K562 (cell line): ENCODE results near the gene VAMP8. TPM values are rescaled to one million over a fixed set of nuclear protein-coding genes. Genes with fewer than 3 reads are reported as not detected.
A peak's percentile ranks its signal among the peaks of the same experiment; 100 is the strongest.

Source experiments
- FOS ChIP-seq: IDR thresholded peaks from 3 replicates; pipeline ENCODE4 v1.6.1; 2011; ENCODE audit not compliant: insufficient read length; ENCODE audit errors: extremely low read depth
- KLF10 ChIP-seq: fragments of 250-450 bp; sonication (Bioruptor Pico); IDR thresholded peaks from 2 replicates; pipeline ENCODE4 v1.6.1; 2021; ENCODE audit warnings: matching md5 sums
- MAFG ChIP-seq: fragments of 450-650 bp; conservative IDR thresholded peaks from 2 replicates; pipeline ENCODE4 v1.6.1; 2016; ENCODE audit warnings: missing genetic modification characterization, missing compliant biosample characterization
- RAD51 ChIP-seq: fragments of 450-650 bp; IDR thresholded peaks from 2 replicates; pipeline ENCODE4 v1.7.1; 2016; ENCODE audit warnings: low read depth, mild to moderate bottlenecking, borderline replicate concordance
- U2AF1 ChIP-seq: fragments of 200-400 bp; formaldehyde crosslinking; optimal IDR thresholded peaks from 2 replicates; pipeline ENCODE3; 2017; ENCODE audit warnings: mild to moderate bottlenecking, low read depth, low read length, moderate library complexity
- ZNF121 ChIP-seq: sonication (generic); formaldehyde crosslinking; conservative IDR thresholded peaks from 2 replicates; pipeline ENCODE4 v1.8.0; 2022; ENCODE audit warnings: missing genetic modification reagents
- polyA plus RNA-seq, 8 experiments: library from polyadenylated mRNA; depleted of rRNA in 4 of 8; stranded (reverse) in 5 of 8; unstranded in 3 of 8; fragments of >200 nt; fragmentation: Nextera tagmentation in 2 of 8; fragmentation: Illumina TruSeq in 1 of 8; extraction: Ambion mirVana in 2 of 8; extraction: Trizol in 1 of 8; gene quantifications; 2 replicates each; pipeline versions ENCODE4 v1.2.1 to v1.2.3, GENCODE V29; 2011 to 2014; ENCODE audit warnings: inconsistent platforms in 1 of 8, missing spikeins in 1 of 8
- total RNA-seq, 7 experiments: library from RNA; depleted of rRNA in 6 of 7; stranded (reverse); fragments of >200 nt in 6 of 7; fragmentation: Illumina TruSeq in 2 of 7; extraction: Trizol in 2 of 7; gene quantifications; 2 replicates each; pipeline versions ENCODE4 v1.2.1 to v1.2.3, GENCODE V29; 2011 to 2021; ENCODE audit warnings: low replicate concordance in 1 of 7
- TF ChIP-seq, protein P1 (sequence below): sonication (generic); formaldehyde crosslinking; IDR thresholded peaks from 2 replicates; pipeline ENCODE4 v1.5.0; 2020; ENCODE audit warnings: missing genetic modification reagents
- TF ChIP-seq, protein P2 (sequence below): fragments of 450-650 bp; formaldehyde crosslinking; IDR thresholded peaks from 2 replicates; pipeline ENCODE4 v1.4.0; 2020; ENCODE audit warnings: mild to moderate bottlenecking
- TF ChIP-seq, protein P3 (sequence below): sonication (generic); formaldehyde crosslinking; IDR thresholded peaks from 2 replicates; pipeline ENCODE4 v1.8.0; 2022; ENCODE audit warnings: mild to moderate bottlenecking, missing genetic modification reagents, borderline replicate concordance
- TF ChIP-seq, protein P4 (sequence below): fragments of 250-450 bp; sonication (Bioruptor Pico); IDR thresholded peaks from 2 replicates; pipeline ENCODE4 v1.8.0; 2021; ENCODE audit warnings: moderate library complexity, mild to moderate bottlenecking, inconsistent platforms
- TF ChIP-seq, protein P5 (sequence below): fragments of 450-650 bp; IDR thresholded peaks from 2 replicates; pipeline ENCODE4 v1.6.1; 2016; ENCODE audit warnings: low read depth
- TF ChIP-seq, protein P6 (sequence below): fragments of 250-450 bp; sonication (Bioruptor Pico); IDR thresholded peaks from 2 replicates; pipeline ENCODE4 v1.9.0; 2021; ENCODE audit warnings: mild to moderate bottlenecking

Gene VAMP8
- total and polyA plus RNA-seq, 9 of the 15 experiments (the other 6 are each of a cell fraction or from before 2014, with no cell fraction given) = 107 to 571 (median 248) TPM

DNA sequence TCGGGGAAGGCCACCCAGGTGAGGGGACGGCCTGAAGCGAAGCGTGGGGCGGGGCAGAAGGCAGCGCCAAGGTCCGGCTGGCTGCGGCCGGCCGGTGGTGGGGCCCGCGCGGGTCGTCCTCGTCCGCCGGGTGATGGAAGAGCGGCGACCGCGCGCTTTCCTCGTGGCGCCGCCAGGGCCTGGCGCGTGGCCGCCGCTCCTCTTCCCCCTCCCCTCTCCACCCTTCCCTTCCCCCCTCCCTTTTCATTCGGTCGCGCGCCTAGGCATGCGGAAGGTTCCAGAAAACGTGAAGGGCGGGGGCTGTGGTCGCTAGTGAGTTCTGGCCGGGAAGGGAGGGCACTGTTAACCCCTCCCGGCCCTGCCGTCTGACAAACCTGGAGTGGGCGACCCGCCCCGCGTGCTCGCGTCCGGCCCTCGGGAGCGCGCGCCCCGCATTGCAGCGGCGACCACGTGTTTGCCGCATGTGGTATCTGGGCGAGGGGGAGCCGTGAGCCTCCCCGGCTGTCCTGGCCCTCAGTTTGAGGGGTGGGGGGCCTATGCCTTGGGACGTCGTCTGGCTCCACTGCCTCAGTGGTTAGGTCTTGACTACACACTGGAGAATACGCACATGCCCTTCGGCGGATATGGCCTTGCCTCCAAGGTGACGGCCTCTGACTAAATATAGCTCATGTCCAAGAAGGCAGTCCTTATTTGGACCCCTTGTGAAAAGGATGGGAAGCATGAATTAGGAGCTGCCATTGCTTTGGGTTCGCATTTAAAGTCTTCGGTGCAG, 37.8 kb upstream of the VAMP8 start (continued):
- TF ChIP-seq, protein P1, sequence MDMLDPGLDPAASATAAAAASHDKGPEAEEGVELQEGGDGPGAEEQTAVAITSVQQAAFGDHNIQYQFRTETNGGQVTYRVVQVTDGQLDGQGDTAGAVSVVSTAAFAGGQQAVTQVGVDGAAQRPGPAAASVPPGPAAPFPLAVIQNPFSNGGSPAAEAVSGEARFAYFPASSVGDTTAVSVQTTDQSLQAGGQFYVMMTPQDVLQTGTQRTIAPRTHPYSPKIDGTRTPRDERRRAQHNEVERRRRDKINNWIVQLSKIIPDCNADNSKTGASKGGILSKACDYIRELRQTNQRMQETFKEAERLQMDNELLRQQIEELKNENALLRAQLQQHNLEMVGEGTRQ (CRISPR knock-in tag) = peak; percentile 47; the same call in 1 of the 2 replicates
- TF ChIP-seq FOS (no peak), KLF10 (CRISPR knock-in tag) (no peak), RAD51 (peak; percentile 45; the same call in 1 of the 2 replicates), U2AF1 (peak; percentile 62), MAFG (tag) (no peak), ZNF121 (no peak)
- TF ChIP-seq, protein P2, sequence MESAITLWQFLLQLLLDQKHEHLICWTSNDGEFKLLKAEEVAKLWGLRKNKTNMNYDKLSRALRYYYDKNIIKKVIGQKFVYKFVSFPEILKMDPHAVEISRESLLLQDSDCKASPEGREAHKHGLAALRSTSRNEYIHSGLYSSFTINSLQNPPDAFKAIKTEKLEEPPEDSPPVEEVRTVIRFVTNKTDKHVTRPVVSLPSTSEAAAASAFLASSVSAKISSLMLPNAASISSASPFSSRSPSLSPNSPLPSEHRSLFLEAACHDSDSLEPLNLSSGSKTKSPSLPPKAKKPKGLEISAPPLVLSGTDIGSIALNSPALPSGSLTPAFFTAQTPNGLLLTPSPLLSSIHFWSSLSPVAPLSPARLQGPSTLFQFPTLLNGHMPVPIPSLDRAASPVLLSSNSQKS (CRISPR knock-in tag) = no peak
- TF ChIP-seq, protein P3, sequence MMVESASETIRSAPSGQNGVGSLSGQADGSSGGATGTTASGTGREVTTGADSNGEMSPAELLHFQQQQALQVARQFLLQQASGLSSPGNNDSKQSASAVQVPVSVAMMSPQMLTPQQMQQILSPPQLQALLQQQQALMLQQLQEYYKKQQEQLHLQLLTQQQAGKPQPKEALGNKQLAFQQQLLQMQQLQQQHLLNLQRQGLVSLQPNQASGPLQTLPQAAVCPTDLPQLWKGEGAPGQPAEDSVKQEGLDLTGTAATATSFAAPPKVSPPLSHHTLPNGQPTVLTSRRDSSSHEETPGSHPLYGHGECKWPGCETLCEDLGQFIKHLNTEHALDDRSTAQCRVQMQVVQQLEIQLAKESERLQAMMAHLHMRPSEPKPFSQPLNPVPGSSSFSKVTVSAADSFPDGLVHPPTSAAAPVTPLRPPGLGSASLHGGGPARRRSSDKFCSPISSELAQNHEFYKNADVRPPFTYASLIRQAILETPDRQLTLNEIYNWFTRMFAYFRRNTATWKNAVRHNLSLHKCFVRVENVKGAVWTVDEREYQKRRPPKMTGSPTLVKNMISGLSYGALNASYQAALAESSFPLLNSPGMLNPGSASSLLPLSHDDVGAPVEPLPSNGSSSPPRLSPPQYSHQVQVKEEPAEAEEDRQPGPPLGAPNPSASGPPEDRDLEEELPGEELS (CRISPR knock-in tag) = no peak
- TF ChIP-seq, protein P4, sequence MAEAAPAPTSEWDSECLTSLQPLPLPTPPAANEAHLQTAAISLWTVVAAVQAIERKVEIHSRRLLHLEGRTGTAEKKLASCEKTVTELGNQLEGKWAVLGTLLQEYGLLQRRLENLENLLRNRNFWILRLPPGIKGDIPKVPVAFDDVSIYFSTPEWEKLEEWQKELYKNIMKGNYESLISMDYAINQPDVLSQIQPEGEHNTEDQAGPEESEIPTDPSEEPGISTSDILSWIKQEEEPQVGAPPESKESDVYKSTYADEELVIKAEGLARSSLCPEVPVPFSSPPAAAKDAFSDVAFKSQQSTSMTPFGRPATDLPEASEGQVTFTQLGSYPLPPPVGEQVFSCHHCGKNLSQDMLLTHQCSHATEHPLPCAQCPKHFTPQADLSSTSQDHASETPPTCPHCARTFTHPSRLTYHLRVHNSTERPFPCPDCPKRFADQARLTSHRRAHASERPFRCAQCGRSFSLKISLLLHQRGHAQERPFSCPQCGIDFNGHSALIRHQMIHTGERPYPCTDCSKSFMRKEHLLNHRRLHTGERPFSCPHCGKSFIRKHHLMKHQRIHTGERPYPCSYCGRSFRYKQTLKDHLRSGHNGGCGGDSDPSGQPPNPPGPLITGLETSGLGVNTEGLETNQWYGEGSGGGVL (CRISPR knock-in tag) = no peak
- TF ChIP-seq, protein P5, sequence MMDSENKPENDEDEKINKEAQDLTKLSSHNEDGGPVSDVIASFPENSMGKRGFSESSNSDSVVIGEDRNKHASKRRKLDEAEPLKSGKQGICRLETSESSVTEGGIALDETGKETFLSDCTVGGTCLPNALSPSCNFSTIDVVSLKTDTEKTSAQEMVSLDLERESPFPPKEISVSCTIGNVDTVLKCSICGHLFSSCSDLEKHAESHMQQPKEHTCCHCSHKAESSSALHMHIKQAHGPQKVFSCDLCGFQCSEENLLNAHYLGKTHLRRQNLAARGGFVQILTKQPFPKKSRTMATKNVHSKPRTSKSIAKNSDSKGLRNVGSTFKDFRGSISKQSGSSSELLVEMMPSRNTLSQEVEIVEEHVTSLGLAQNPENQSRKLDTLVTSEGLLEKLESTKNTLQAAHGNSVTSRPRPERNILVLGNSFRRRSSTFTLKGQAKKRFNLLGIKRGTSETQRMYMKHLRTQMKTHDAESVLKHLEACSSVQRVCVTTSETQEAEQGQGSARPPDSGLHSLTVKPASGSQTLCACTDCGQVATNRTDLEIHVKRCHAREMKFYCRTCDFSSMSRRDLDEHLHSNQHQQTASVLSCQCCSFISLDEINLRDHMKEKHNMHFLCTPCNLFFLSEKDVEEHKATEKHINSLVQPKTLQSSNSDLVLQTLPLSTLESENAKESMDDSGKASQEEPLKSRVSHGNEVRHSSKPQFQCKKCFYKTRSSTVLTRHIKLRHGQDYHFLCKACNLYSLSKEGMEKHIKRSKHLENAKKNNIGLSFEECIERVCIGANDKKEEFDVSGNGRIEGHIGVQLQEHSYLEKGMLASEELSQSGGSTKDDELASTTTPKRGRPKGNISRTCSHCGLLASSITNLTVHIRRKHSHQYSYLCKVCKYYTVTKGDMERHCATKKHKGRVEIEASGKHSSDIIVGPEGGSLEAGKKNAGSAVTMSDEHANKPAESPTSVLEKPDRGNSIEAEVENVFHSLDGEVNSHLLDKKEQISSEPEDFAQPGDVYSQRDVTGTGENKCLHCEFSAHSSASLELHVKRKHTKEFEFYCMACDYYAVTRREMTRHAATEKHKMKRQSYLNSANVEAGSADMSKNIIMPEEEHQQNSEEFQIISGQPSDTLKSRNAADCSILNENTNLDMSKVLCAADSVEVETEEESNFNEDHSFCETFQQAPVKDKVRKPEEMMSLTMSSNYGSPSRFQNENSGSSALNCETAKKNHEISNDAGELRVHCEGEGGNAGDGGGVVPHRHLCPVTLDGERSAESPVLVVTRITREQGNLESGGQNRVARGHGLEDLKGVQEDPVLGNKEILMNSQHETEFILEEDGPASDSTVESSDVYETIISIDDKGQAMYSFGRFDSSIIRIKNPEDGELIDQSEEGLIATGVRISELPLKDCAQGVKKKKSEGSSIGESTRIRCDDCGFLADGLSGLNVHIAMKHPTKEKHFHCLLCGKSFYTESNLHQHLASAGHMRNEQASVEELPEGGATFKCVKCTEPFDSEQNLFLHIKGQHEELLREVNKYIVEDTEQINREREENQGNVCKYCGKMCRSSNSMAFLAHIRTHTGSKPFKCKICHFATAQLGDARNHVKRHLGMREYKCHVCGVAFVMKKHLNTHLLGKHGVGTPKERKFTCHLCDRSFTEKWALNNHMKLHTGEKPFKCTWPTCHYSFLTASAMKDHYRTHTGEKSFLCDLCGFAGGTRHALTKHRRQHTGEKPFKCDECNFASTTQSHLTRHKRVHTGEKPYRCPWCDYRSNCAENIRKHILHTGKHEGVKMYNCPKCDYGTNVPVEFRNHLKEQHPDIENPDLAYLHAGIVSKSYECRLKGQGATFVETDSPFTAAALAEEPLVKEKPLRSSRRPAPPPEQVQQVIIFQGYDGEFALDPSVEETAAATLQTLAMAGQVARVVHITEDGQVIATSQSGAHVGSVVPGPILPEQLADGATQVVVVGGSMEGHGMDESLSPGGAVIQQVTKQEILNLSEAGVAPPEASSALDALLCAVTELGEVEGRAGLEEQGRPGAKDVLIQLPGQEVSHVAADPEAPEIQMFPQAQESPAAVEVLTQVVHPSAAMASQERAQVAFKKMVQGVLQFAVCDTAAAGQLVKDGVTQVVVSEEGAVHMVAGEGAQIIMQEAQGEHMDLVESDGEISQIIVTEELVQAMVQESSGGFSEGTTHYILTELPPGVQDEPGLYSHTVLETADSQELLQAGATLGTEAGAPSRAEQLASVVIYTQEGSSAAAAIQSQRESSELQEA = no peak
- TF ChIP-seq, protein P6, sequence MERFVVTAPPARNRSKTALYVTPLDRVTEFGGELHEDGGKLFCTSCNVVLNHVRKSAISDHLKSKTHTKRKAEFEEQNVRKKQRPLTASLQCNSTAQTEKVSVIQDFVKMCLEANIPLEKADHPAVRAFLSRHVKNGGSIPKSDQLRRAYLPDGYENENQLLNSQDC (CRISPR knock-in tag) = no peak
